ENCODE results near the gene MTRR. TPM values are rescaled to one million over a fixed set of nuclear protein-coding genes. Genes with fewer than 3 reads are reported as not detected.

The MTRR gene
- total RNA-seq (10 to 100 TPM; 45.5 to 50.5 TPM), polyA plus RNA-seq (36.8 TPM)

- H3K27me3 Mint-ChIP-seq: peaks cover 0 to 3% of the 10 kb centered on the region in 2 donors
- POLR2A ChIA-PET: interaction anchor here (0.6 to 1.4 kb wide), 4 partner anchors 10 to 1157 kb away, joined by 3 read pairs; no protein-coding TSS in a partner anchor
- no peaks in the 10 kb centered on the region for H3K9me3 Mint-ChIP-seq
- peak within 1 kb of the TSS; percentile 86 to 98 (median 93) for H3K27ac Mint-ChIP-seq
- no peaks in the 10 kb centered on the region for H3K9me3 ChIP-seq (ENCODE audit: low read length)
- H3K27ac ChIP-seq (ENCODE audit: low read depth, low read length): peak within 1 kb of the TSS; percentile 66
- H3K4me1 Mint-ChIP-seq: peaks cover 70 to 84% (median 83%) of the 10 kb centered on the region in 3 donors
- DNase-seq: peak; percentile 86 to 92 (median 89)
- H3K4me1 ChIP-seq (ENCODE audit: insufficient read depth, low read length): peaks cover 53% of the 10 kb centered on the region
- peaks cover 2 to 40% (median 11%) of the 10 kb centered on the region in 3 donors for H3K36me3 Mint-ChIP-seq
- H3K27me3 ChIP-seq (ENCODE audit: insufficient read depth, low read length, poor library complexity, severe bottlenecking): no peaks in the 10 kb centered on the region
- no peaks in the 10 kb centered on the region for H3K36me3 ChIP-seq (ENCODE audit: insufficient read depth, low read length)
- CTCF ChIA-PET: interaction anchor here (1.1 to 2.4 kb wide), 6 partner anchors 9 to 22 kb away, joined by 3 to 9 read pairs (median 6); no protein-coding TSS in a partner anchor
- peak within 1 kb of the TSS; percentile 92 to 98 (median 96) for H3K4me3 Mint-ChIP-seq
- peak within 1 kb of the TSS; percentile 71 for H3K4me3 ChIP-seq (ENCODE audit: low read length)
Measured at GRCh38 chr5:7868773-7869473, at the start of gene MTRR, which contains the start of gene FASTKD3. Gene MTRR, plus strand, starts transcription at chr5:7869148. Its CDS starts 1,647 bp downstream, at chr5:7870795. Gene FASTKD3, minus strand, starts transcription at chr5:7869031. Its CDS starts 948 bp downstream, at chr5:7868083.

GRCh38 chr5:7822449-7822848 is 46.5 kb upstream of the MTRR start:
- CTCF ChIA-PET: interaction anchor here (1.1 kb wide), 1 partner anchor 44 kb away, joined by 3 read pairs; no protein-coding TSS in a partner anchor
- H3K36me3 Mint-ChIP-seq: no peaks in the 10 kb centered on the region
- POLR2A ChIA-PET: no interaction called here

GRCh38 chr5:7823594-7823993 is 45.4 kb upstream of the MTRR start:
- no peaks in the 10 kb centered on the region for H3K9me3 Mint-ChIP-seq
- Histone ChIP-seq H3K4me3 (ENCODE audit: low read length) (no peak overlapping the region), H3K9me3 (ENCODE audit: low read length) (no peaks in the 10 kb centered on the region), H3K4me1 (ENCODE audit: insufficient read depth, low read length) (no peaks in the 10 kb centered on the region), H3K27me3 (ENCODE audit: insufficient read depth, low read length, poor library complexity, severe bottlenecking) (no peaks in the 10 kb centered on the region), H3K27ac (ENCODE audit: low read depth, low read length) (no peak overlapping the region), H3K36me3 (ENCODE audit: insufficient read depth, low read length) (no peaks in the 10 kb centered on the region)
- CTCF ChIA-PET: no interaction called here
- H3K27ac Mint-ChIP-seq: peak overlapping the region in 1 of 8 donors; percentile 30
- peaks cover 7 to 37% of the 10 kb centered on the region in 2 donors for H3K27me3 Mint-ChIP-seq
- H3K4me3 Mint-ChIP-seq: no peak overlapping the region
- no peaks in the 10 kb centered on the region for H3K4me1 Mint-ChIP-seq
- no peak for DNase-seq
- POLR2A ChIA-PET: no interaction called here
- H3K36me3 Mint-ChIP-seq: no peaks in the 10 kb centered on the region

More at GRCh38 chr5:7822449-7822848, 46.5 kb upstream of the MTRR start:
- Histone ChIP-seq H3K4me1 (ENCODE audit: insufficient read depth, low read length) (no peaks in the 10 kb centered on the region), H3K9me3 (ENCODE audit: low read length) (no peaks in the 10 kb centered on the region), H3K27ac (ENCODE audit: low read depth, low read length) (no peak overlapping the region), H3K27me3 (ENCODE audit: insufficient read depth, low read length, poor library complexity, severe bottlenecking) (no peaks in the 10 kb centered on the region), H3K36me3 (ENCODE audit: insufficient read depth, low read length) (no peaks in the 10 kb centered on the region), H3K4me3 (ENCODE audit: low read length) (no peak overlapping the region)
- Mint-ChIP-seq H3K4me1 (no peaks in the 10 kb centered on the region), H3K27ac (no peak overlapping the region), H3K9me3 (no peaks in the 10 kb centered on the region), H3K27me3 (peaks cover 7 to 33% of the 10 kb centered on the region in 2 donors), H3K4me3 (no peak overlapping the region)
- DNase-seq: no peak

GRCh38 chr5:7824995-7825394 is 44.0 kb upstream of the MTRR start:
- Histone ChIP-seq H3K9me3 (ENCODE audit: low read length) (no peaks in the 10 kb centered on the region), H3K4me1 (ENCODE audit: insufficient read depth, low read length) (no peaks in the 10 kb centered on the region), H3K36me3 (ENCODE audit: insufficient read depth, low read length) (no peaks in the 10 kb centered on the region), H3K4me3 (ENCODE audit: low read length) (no peak overlapping the region), H3K27ac (ENCODE audit: low read depth, low read length) (no peak overlapping the region), H3K27me3 (ENCODE audit: insufficient read depth, low read length, poor library complexity, severe bottlenecking) (no peaks in the 10 kb centered on the region)
- ChIA-PET POLR2A (no interaction called here), CTCF (no interaction called here)
- no peak for DNase-seq
- Mint-ChIP-seq H3K9me3 (no peaks in the 10 kb centered on the region), H3K4me3 (no peak overlapping the region), H3K27ac (no peak overlapping the region), H3K36me3 (no peaks in the 10 kb centered on the region), H3K4me1 (no peaks in the 10 kb centered on the region), H3K27me3 (peaks cover 2 to 35% of the 10 kb centered on the region in 2 donors)

- ChIA-PET POLR2A (no interaction called here), CTCF (no interaction called here)
- Mint-ChIP-seq H3K36me3 (no peaks in the 10 kb centered on the region), H3K27ac (no peak overlapping the region), H3K4me1 (no peaks in the 10 kb centered on the region), H3K4me3 (no peak overlapping the region), H3K9me3 (no peaks in the 10 kb centered on the region), H3K27me3 (peaks cover 2 to 37% of the 10 kb centered on the region in 2 donors)
- Histone ChIP-seq H3K27me3 (ENCODE audit: insufficient read depth, low read length, poor library complexity, severe bottlenecking) (no peaks in the 10 kb centered on the region), H3K4me1 (ENCODE audit: insufficient read depth, low read length) (no peaks in the 10 kb centered on the region), H3K9me3 (ENCODE audit: low read length) (no peaks in the 10 kb centered on the region), H3K27ac (ENCODE audit: low read depth, low read length) (no peak overlapping the region), H3K4me3 (ENCODE audit: low read length) (no peak overlapping the region), H3K36me3 (ENCODE audit: insufficient read depth, low read length) (no peaks in the 10 kb centered on the region)
- DNase-seq: no peak
Measured at GRCh38 chr5:7825630-7826029, 43.3 kb upstream of the MTRR start.

- POLR2A ChIA-PET: no interaction called here
- H3K36me3 ChIP-seq (ENCODE audit: insufficient read depth, low read length): no peaks in the 10 kb centered on the region
- no peak for DNase-seq
- no peak overlapping the region for H3K27ac ChIP-seq (ENCODE audit: low read depth, low read length)
- H3K27me3 Mint-ChIP-seq: peaks cover 8 to 29% of the 10 kb centered on the region in 2 donors
- H3K4me1 ChIP-seq (ENCODE audit: insufficient read depth, low read length): no peaks in the 10 kb centered on the region
- no peak overlapping the region for H3K4me3 Mint-ChIP-seq
- H3K4me1 Mint-ChIP-seq: no peaks in the 10 kb centered on the region
- H3K9me3 Mint-ChIP-seq: no peaks in the 10 kb centered on the region
- no peak overlapping the region for H3K27ac Mint-ChIP-seq
- no peak overlapping the region for H3K4me3 ChIP-seq (ENCODE audit: low read length)
- H3K36me3 Mint-ChIP-seq: no peaks in the 10 kb centered on the region
- no peaks in the 10 kb centered on the region for H3K9me3 ChIP-seq (ENCODE audit: low read length)
- no peaks in the 10 kb centered on the region for H3K27me3 ChIP-seq (ENCODE audit: insufficient read depth, low read length, poor library complexity, severe bottlenecking)
- CTCF ChIA-PET: no interaction called here
Measured at GRCh38 chr5:7827610-7828009, 41.3 kb upstream of the MTRR start.

- CTCF ChIA-PET: no interaction called here
- H3K4me1 Mint-ChIP-seq: no peaks in the 10 kb centered on the region
- H3K4me3 ChIP-seq (ENCODE audit: low read length): no peak overlapping the region
Measured at GRCh38 chr5:7828269-7828668, 40.7 kb upstream of the MTRR start.

GRCh38 chr5:7834982-7835381 is 34.0 kb upstream of the MTRR start:
- H3K4me1 Mint-ChIP-seq: no peaks in the 10 kb centered on the region

More at GRCh38 chr5:7828269-7828668, 40.7 kb upstream of the MTRR start:
- peaks cover 8 to 24% of the 10 kb centered on the region in 2 donors for H3K27me3 Mint-ChIP-seq
- no peaks in the 10 kb centered on the region for H3K9me3 Mint-ChIP-seq
- H3K36me3 Mint-ChIP-seq: no peaks in the 10 kb centered on the region
- no peak for DNase-seq
- no peak overlapping the region for H3K27ac Mint-ChIP-seq
- no peaks in the 10 kb centered on the region for H3K27me3 ChIP-seq (ENCODE audit: insufficient read depth, low read length, poor library complexity, severe bottlenecking)
- no peaks in the 10 kb centered on the region for H3K36me3 ChIP-seq (ENCODE audit: insufficient read depth, low read length)
- no peak overlapping the region for H3K27ac ChIP-seq (ENCODE audit: low read depth, low read length)
- H3K9me3 ChIP-seq (ENCODE audit: low read length): no peaks in the 10 kb centered on the region
- no peaks in the 10 kb centered on the region for H3K4me1 ChIP-seq (ENCODE audit: insufficient read depth, low read length)
- H3K4me3 Mint-ChIP-seq: no peak overlapping the region
- POLR2A ChIA-PET: no interaction called here

More at GRCh38 chr5:7834982-7835381, 34.0 kb upstream of the MTRR start:
- H3K27me3 Mint-ChIP-seq: peaks cover 18 to 27% of the 10 kb centered on the region in 2 donors
- no peaks in the 10 kb centered on the region for H3K4me1 ChIP-seq (ENCODE audit: insufficient read depth, low read length)
- DNase-seq: no peak
- no peak overlapping the region for H3K4me3 Mint-ChIP-seq
- H3K9me3 ChIP-seq (ENCODE audit: low read length): no peaks in the 10 kb centered on the region
- no peaks in the 10 kb centered on the region for H3K27me3 ChIP-seq (ENCODE audit: insufficient read depth, low read length, poor library complexity, severe bottlenecking)
- H3K36me3 ChIP-seq (ENCODE audit: insufficient read depth, low read length): no peaks in the 10 kb centered on the region
- no peak overlapping the region for H3K4me3 ChIP-seq (ENCODE audit: low read length)
- no peaks in the 10 kb centered on the region for H3K9me3 Mint-ChIP-seq
- H3K27ac ChIP-seq (ENCODE audit: low read depth, low read length): no peak overlapping the region
- H3K36me3 Mint-ChIP-seq: no peaks in the 10 kb centered on the region
- H3K27ac Mint-ChIP-seq: no peak overlapping the region
- ChIA-PET POLR2A (no interaction called here), CTCF (no interaction called here)
